ENCODE data around the gene PDZD4. TPM values are rescaled to one million over a fixed set of nuclear protein-coding genes. Genes with fewer than 3 reads are reported as not detected.
A peak's percentile ranks its signal among the peaks of the same experiment; 100 is the strongest.

PDZD4 gene
- total and polyA plus RNA-seq, 9 of the 15 experiments (the other 6 are each of a cell fraction or from before 2014, with no cell fraction given) = 0.05 to 0.38 (median 0.07) TPM; not detected in 5

DNA sequence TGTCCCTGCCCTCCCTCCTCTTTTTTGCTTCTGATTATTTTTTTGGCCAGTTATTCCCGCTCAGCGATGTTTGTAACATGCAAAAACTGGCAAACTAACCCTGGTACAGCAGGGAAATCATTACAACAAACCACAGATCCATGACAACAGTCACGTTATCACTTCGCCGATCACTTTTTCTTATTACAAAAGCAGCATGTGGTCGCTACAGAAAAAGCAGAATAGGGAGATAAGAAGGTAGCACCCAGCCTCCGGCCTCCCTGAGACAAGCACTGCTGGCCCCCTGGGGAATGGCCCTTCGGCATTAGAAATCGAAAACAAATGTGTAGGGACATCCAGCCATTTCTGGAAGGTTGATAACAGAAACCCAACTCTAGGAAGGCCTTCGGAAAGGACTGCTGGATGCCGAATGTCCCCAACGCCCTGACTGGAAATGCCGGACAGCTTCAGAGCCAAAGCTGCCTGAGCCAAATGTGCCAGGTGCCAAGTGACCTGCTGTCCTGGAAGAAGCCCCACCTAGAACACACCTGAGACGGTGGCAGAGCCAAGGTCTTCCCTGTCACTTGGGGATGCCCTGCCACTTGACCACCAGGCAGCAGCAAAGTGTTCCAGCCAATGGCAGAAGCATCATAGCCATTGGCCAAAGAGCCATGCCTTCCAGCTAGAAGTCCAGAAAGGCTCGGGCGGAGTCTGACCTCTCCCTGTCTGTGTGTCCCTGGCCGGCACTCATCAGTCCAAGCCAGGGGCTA is 39.1 kb downstream of the PDZD4 start (continued):
- no peak for TF ChIP-seq SP2 (IDR thresholded peaks at IDR 0.05; ENCODE audit: extremely low read depth, low read depth, low read length, poor library complexity, severe bottlenecking)

- ChIA-PET CTCF (ENCODE audit: low intra/inter-chr PET ratio) (no interaction called here), POLR2A (no interaction called here)
- TF ChIP-seq NEUROD1 (IDR thresholded peaks at IDR 0.05; ENCODE audit: borderline replicate concordance, low read depth, low read length, partially characterized antibody) (no peak), POLR2G (IDR thresholded peaks at IDR 0.05; ENCODE audit: low read depth, low read length) (peak; percentile 44), ZFP36 (IDR thresholded peaks at IDR 0.05; ENCODE audit: low read depth, low read length, partially characterized antibody) (peak; percentile 76)
- BruUV-seq (replicated peaks) = no TSS peak
- Histone ChIP-seq H4K20me1 (replicated peaks; ENCODE audit: control insufficient read depth, insufficient read depth, low read length) (no peaks in the 10 kb centered on the region; the same call in 1 of the 2 replicates), H3K4me1 (replicated peaks in 1 of 2; ENCODE audit: control insufficient read depth in 2 of 2, insufficient read depth in 2 of 2, low read length in 2 of 2) (peaks cover 28 to 43% of the 10 kb centered on the region in 2 experiments), H3K27ac (ENCODE audit: extremely low read depth, low read depth, low read length) (no peak overlapping the region), H3K9me3 (replicated peaks; ENCODE audit: control insufficient read depth, insufficient read depth, low read depth, low read length) (no peaks in the 10 kb centered on the region), H3K27me3 (ENCODE audit: control insufficient read depth in 2 of 2, insufficient read depth in 2 of 2, low read length in 2 of 2) (no peaks in the 10 kb centered on the region), H3K9ac (ENCODE audit: insufficient read depth in 1 of 2, low read depth in 2 of 2, low read length in 2 of 2) (no peak overlapping the region), H3K36me3 (ENCODE audit: control insufficient read depth, insufficient read depth, low read length) (peaks cover 71% of the 10 kb centered on the region; the same call in 2 of the 3 replicates), H3K4me2 (ENCODE audit: insufficient read depth, low read length) (no peak overlapping the region), H3K4me3 (no peak overlapping the region), H2AFZ (ENCODE audit: low read depth, low read length) (no peak overlapping the region), H3K79me2 (ENCODE audit: control insufficient read depth, insufficient read depth, low read length) (peaks cover 40% of the 10 kb centered on the region), H3K9me1 (ENCODE audit: control insufficient read depth, insufficient read depth, low read length) (peaks cover 3% of the 10 kb centered on the region)
- FAIRE-seq = no peak
- no peak for ATAC-seq
- no peak for DNase-seq (ENCODE audit: extremely low read depth in 1 of 4, low spot score in 3 of 4)
- in situ Hi-C loops (cut with MboI) = no loop called here
- WGBS (ENCODE audit: insufficient coverage, low coverage, missing lambda C conversion rate) = 92% methylated on average over 2 of the region's 12 CpGs
- intact Hi-C loops (cut with micrococcal nuclease) = no loop called here
These were observed 40.7 kb downstream of the PDZD4 start for GRCh38 chrX:153789654-153790053.

Measured in K562 (cell line).